ENCODE measurements around the gene IGFN1.

DNA sequence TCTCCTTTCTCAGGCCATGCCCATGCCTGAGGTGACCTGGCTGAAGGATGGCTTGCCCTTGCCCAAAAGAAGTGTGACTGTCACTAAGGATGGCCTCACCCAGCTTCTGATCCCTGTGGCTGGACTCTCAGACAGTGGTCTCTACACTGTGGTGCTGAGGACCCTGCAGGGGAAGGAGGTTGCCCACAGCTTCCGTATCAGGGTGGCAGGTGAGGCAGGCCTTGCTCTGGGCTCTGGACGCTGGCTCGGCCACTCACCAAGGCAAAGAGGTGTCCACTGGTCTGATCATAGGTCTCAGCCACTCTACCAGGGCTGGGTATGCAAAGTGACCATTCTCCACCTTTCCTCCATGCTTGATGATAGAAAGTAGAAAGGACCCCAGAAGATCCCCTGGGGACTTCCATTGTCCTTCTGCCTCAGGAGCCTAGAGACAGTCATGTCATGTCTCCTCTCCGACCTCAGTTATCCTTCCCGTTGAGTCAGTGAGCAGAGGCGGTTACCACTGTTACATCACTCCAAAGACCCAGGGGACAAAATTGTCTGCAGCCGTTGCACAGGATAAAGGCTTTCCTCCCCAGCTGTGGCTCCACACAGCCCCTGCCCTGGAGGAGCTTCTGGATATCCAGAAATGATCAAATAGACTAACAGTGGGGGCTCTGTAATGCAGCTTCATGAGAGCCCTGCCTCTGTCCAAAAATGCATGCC is 34.2 kb downstream of the IGFN1 start:
- TF ChIP-seq, protein P1, sequence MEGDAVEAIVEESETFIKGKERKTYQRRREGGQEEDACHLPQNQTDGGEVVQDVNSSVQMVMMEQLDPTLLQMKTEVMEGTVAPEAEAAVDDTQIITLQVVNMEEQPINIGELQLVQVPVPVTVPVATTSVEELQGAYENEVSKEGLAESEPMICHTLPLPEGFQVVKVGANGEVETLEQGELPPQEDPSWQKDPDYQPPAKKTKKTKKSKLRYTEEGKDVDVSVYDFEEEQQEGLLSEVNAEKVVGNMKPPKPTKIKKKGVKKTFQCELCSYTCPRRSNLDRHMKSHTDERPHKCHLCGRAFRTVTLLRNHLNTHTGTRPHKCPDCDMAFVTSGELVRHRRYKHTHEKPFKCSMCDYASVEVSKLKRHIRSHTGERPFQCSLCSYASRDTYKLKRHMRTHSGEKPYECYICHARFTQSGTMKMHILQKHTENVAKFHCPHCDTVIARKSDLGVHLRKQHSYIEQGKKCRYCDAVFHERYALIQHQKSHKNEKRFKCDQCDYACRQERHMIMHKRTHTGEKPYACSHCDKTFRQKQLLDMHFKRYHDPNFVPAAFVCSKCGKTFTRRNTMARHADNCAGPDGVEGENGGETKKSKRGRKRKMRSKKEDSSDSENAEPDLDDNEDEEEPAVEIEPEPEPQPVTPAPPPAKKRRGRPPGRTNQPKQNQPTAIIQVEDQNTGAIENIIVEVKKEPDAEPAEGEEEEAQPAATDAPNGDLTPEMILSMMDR (conservative IDR thresholded peaks at IDR 0.05; ENCODE audit: low read depth in 2 of 2) = no peak
- no peak for TF ChIP-seq EZH2 (IDR thresholded peaks at IDR 0.05; ENCODE audit: low read depth, unreplicated experiment)
- TF ChIP-seq CREB1 (CRISPR knock-in tag; IDR thresholded peaks at IDR 0.05; ENCODE audit: low read depth) = no peak
- no peak for TF ChIP-seq POLR2AphosphoS5 (IDR thresholded peaks at IDR 0.05; ENCODE audit: low read depth)
- no peak for TF ChIP-seq EZH2phosphoT487 (IDR thresholded peaks at IDR 0.05; ENCODE audit: unreplicated experiment)
- TF ChIP-seq, protein P2, sequence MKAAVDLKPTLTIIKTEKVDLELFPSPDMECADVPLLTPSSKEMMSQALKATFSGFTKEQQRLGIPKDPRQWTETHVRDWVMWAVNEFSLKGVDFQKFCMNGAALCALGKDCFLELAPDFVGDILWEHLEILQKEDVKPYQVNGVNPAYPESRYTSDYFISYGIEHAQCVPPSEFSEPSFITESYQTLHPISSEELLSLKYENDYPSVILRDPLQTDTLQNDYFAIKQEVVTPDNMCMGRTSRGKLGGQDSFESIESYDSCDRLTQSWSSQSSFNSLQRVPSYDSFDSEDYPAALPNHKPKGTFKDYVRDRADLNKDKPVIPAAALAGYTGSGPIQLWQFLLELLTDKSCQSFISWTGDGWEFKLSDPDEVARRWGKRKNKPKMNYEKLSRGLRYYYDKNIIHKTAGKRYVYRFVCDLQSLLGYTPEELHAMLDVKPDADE (IDR thresholded peaks at IDR 0.05) = no peak
- TF ChIP-seq REST (IDR thresholded peaks at IDR 0.05; ENCODE audit: unreplicated experiment) = no peak
- TF ChIP-seq JUNB (IDR thresholded peaks at IDR 0.05; ENCODE audit: unreplicated experiment) = no peak
- no peak for TF ChIP-seq NANOG (IDR thresholded peaks at IDR 0.05; ENCODE audit: borderline replicate concordance)
- TF ChIP-seq ZNF114 (CRISPR knock-in tag; IDR thresholded peaks at IDR 0.05) = no peak
- TF ChIP-seq ZNF462 (CRISPR knock-in tag; IDR thresholded peaks at IDR 0.05) = no peak
- no peak for TF ChIP-seq ZNF331 (CRISPR knock-in tag; IDR thresholded peaks at IDR 0.05; ENCODE audit: low read depth)
